H1 (cell line): ENCODE results near the gene LSM3. TPM values are rescaled to one million over a fixed set of nuclear protein-coding genes. Genes with fewer than 3 reads are reported as not detected.

Experiments used
- CBX8 ChIP-seq: fragments of 300-800, 300-1000 bp; sonication (generic); IDR thresholded peaks from 2 replicates; pipeline ENCODE4 v1.7.1; 2016; ENCODE audit warnings: low read depth, low read length, borderline replicate concordance
- MAX ChIP-seq: IDR thresholded peaks from 2 replicates; pipeline ENCODE4 v1.6.1; 2012; ENCODE audit warnings: inconsistent platforms
- SIN3A ChIP-seq, 2 experiments: IDR thresholded peaks in 1 of 2; conservative IDR thresholded peaks in 1 of 2; 2 replicates each; pipeline ENCODE4 v1.6.1; 2011 to 2012; ENCODE audit warnings: low read length in 2 of 2, improper control_type of control experiment in 1 of 2, low read depth in 1 of 2, mild to moderate bottlenecking in 1 of 2
- polyA plus RNA-seq, 7 experiments: library from polyadenylated mRNA; depleted of rRNA in 3 of 7; stranded (reverse) in 5 of 7; unstranded in 2 of 7; fragments of >200 nt in 5 of 7; fragments of 200-250 nt in 2 of 7; gene quantifications; 1 replicate in 5 of 7; 2 replicates in 1 of 7; 4 replicates in 1 of 7; pipeline versions ENCODE4 v1.2.1 to v1.2.3, GENCODE V29; 2011 to 2013; ENCODE audit warnings: missing spikeins in 2 of 7, mixed read lengths in 2 of 7
- total RNA-seq: library from RNA; stranded (reverse); fragmentation: NEBNext Ultra II Directional; extraction: Animal tissue kit (Norgen Biotek cat#: 25700); gene quantifications from 2 replicates; pipeline ENCODE4 v1.2.1, GENCODE V29; 2021
- TF ChIP-seq, protein P1 (sequence below): IDR thresholded peaks from 2 replicates; pipeline ENCODE4 v1.6.1; 2012; ENCODE audit warnings: low read length, inconsistent platforms

Gene LSM3
- total and polyA plus RNA-seq, 2 of the 8 experiments (the other 6 are each of a cell fraction or from before 2014, with no cell fraction given): 7.1 to 25.4 TPM

- no peak for TF ChIP-seq MAX
- no peak for TF ChIP-seq SIN3A (conservative IDR thresholded peaks at IDR 0.05 in 1 of 2, IDR thresholded peaks at IDR 0.05 in 1 of 2; ENCODE audit: low read depth in 1 of 2, low read length in 2 of 2)
- TF ChIP-seq, protein P1, sequence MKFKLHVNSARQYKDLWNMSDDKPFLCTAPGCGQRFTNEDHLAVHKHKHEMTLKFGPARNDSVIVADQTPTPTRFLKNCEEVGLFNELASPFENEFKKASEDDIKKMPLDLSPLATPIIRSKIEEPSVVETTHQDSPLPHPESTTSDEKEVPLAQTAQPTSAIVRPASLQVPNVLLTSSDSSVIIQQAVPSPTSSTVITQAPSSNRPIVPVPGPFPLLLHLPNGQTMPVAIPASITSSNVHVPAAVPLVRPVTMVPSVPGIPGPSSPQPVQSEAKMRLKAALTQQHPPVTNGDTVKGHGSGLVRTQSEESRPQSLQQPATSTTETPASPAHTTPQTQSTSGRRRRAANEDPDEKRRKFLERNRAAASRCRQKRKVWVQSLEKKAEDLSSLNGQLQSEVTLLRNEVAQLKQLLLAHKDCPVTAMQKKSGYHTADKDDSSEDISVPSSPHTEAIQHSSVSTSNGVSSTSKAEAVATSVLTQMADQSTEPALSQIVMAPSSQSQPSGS: no peak
- TF ChIP-seq CBX8: no peak
These were observed 2.6 kb downstream of the LSM3 start (continued) for GRCh38 chr3:14181253-14181652.
